Measurements from ENCODE around the gene SYNGAP1. TPM values are rescaled to one million over a fixed set of nuclear protein-coding genes. Genes with fewer than 3 reads are reported as not detected.

Gene SYNGAP1
- total and polyA plus RNA-seq, 4 donors, result 11.5 to 98.9 (median 52.9) TPM

- Histone ChIP-seq H3K9me3 (ENCODE audit: control insufficient read depth, insufficient read depth, low read length) (no peaks in the 10 kb centered on the region), H3K36me3 (ENCODE audit: control insufficient read depth, insufficient read depth, low read length) (no peaks in the 10 kb centered on the region), H3K27me3 (ENCODE audit: control insufficient read depth, insufficient read depth, low read length) (no peaks in the 10 kb centered on the region), H3K4me1 (ENCODE audit: control insufficient read depth, insufficient read depth, low read length) (no peaks in the 10 kb centered on the region), H3K4me3 (ENCODE audit: low read depth, low read length) (no peak overlapping the region), H3K27ac (ENCODE audit: low read depth, low read length) (no peak overlapping the region)
- 80% methylated on average over 5 of the region's 7 CpGs for WGBS (ENCODE audit: insufficient coverage)
- no peak for DNase-seq (ENCODE audit: low read depth in 4 of 6, low spot score in 6 of 6)
Measured at GRCh38 chr6:33488339-33488738, 68.5 kb downstream of the SYNGAP1 start.

GRCh38 chr6:33490198-33490597 is 70.3 kb downstream of the SYNGAP1 start:
- DNase-seq (ENCODE audit: low read depth in 4 of 6, low spot score in 6 of 6), result peak in 1 of 6 donors; percentile 35
- H3K27ac ChIP-seq (ENCODE audit: low read depth, low read length), result no peak overlapping the region
- H3K27me3 ChIP-seq (ENCODE audit: control insufficient read depth, insufficient read depth, low read length), result no peaks in the 10 kb centered on the region
- 67% methylated on average over 2 of the region's 3 CpGs for WGBS (ENCODE audit: insufficient coverage)
- no peaks in the 10 kb centered on the region for H3K4me1 ChIP-seq (ENCODE audit: control insufficient read depth, insufficient read depth, low read length)
- no peaks in the 10 kb centered on the region for H3K36me3 ChIP-seq (ENCODE audit: control insufficient read depth, insufficient read depth, low read length)
- H3K9me3 ChIP-seq (ENCODE audit: control insufficient read depth, insufficient read depth, low read length), result no peaks in the 10 kb centered on the region
- H3K4me3 ChIP-seq (ENCODE audit: low read depth, low read length), result no peak overlapping the region

- Histone ChIP-seq H3K27ac (ENCODE audit: low read depth, low read length) (no peak overlapping the region), H3K4me1 (ENCODE audit: control insufficient read depth, insufficient read depth, low read length) (no peaks in the 10 kb centered on the region), H3K27me3 (ENCODE audit: control insufficient read depth, insufficient read depth, low read length) (no peaks in the 10 kb centered on the region), H3K36me3 (ENCODE audit: control insufficient read depth, insufficient read depth, low read length) (no peaks in the 10 kb centered on the region), H3K4me3 (ENCODE audit: low read depth, low read length) (no peak overlapping the region), H3K9me3 (ENCODE audit: control insufficient read depth, insufficient read depth, low read length) (no peaks in the 10 kb centered on the region)
- 68% methylated on average over 6 of the region's 6 CpGs for WGBS (ENCODE audit: insufficient coverage)
- no peak for DNase-seq (ENCODE audit: low read depth in 4 of 6, low spot score in 6 of 6)
Measured at GRCh38 chr6:33490621-33491020, 70.8 kb downstream of the SYNGAP1 start.

GRCh38 chr6:33492093-33492492 is 72.2 kb downstream of the SYNGAP1 start:
- 16% methylated on average over 3 of the region's 4 CpGs for WGBS (ENCODE audit: insufficient coverage)
- DNase-seq (ENCODE audit: low read depth in 4 of 6, low spot score in 6 of 6), result no peak

GRCh38 chr6:33497157-33497556 is 77.3 kb downstream of the SYNGAP1 start:
- H3K4me1 ChIP-seq (ENCODE audit: control insufficient read depth, insufficient read depth, low read length), result no peaks in the 10 kb centered on the region
- H3K27me3 ChIP-seq (ENCODE audit: control insufficient read depth, insufficient read depth, low read length), result no peaks in the 10 kb centered on the region
- DNase-seq (ENCODE audit: low read depth in 4 of 6, low spot score in 6 of 6), result no peak
- no peak overlapping the region for H3K4me3 ChIP-seq (ENCODE audit: low read depth, low read length)
- no peak overlapping the region for H3K27ac ChIP-seq (ENCODE audit: low read depth, low read length)
- WGBS (ENCODE audit: insufficient coverage), result 95% methylated on average over 4 of the region's 7 CpGs
- no peaks in the 10 kb centered on the region for H3K9me3 ChIP-seq (ENCODE audit: control insufficient read depth, insufficient read depth, low read length)
- no peaks in the 10 kb centered on the region for H3K36me3 ChIP-seq (ENCODE audit: control insufficient read depth, insufficient read depth, low read length)

More at GRCh38 chr6:33492093-33492492, 72.2 kb downstream of the SYNGAP1 start:
- Histone ChIP-seq H3K36me3 (ENCODE audit: control insufficient read depth, insufficient read depth, low read length) (no peaks in the 10 kb centered on the region), H3K27me3 (ENCODE audit: control insufficient read depth, insufficient read depth, low read length) (no peaks in the 10 kb centered on the region), H3K9me3 (ENCODE audit: control insufficient read depth, insufficient read depth, low read length) (no peaks in the 10 kb centered on the region), H3K4me3 (ENCODE audit: low read depth, low read length) (no peak overlapping the region), H3K27ac (ENCODE audit: low read depth, low read length) (no peak overlapping the region), H3K4me1 (ENCODE audit: control insufficient read depth, insufficient read depth, low read length) (no peaks in the 10 kb centered on the region)

- Histone ChIP-seq H3K27ac (ENCODE audit: low read depth, low read length) (no peak overlapping the region), H3K27me3 (ENCODE audit: control insufficient read depth, insufficient read depth, low read length) (no peaks in the 10 kb centered on the region), H3K9me3 (ENCODE audit: control insufficient read depth, insufficient read depth, low read length) (no peaks in the 10 kb centered on the region), H3K4me1 (ENCODE audit: control insufficient read depth, insufficient read depth, low read length) (no peaks in the 10 kb centered on the region), H3K36me3 (ENCODE audit: control insufficient read depth, insufficient read depth, low read length) (no peaks in the 10 kb centered on the region), H3K4me3 (ENCODE audit: low read depth, low read length) (no peak overlapping the region)
- WGBS (ENCODE audit: insufficient coverage), result 89% methylated on average over 20 of the region's 23 CpGs
- no peak for DNase-seq (ENCODE audit: low read depth in 4 of 6, low spot score in 6 of 6)
Measured at GRCh38 chr6:33502486-33502885, 82.6 kb downstream of the SYNGAP1 start.

- Histone ChIP-seq H3K27ac (ENCODE audit: low read depth, low read length) (no peak overlapping the region), H3K36me3 (ENCODE audit: control insufficient read depth, insufficient read depth, low read length) (no peaks in the 10 kb centered on the region), H3K4me3 (ENCODE audit: low read depth, low read length) (no peak overlapping the region), H3K27me3 (ENCODE audit: control insufficient read depth, insufficient read depth, low read length) (no peaks in the 10 kb centered on the region), H3K4me1 (ENCODE audit: control insufficient read depth, insufficient read depth, low read length) (peaks cover 4% of the 10 kb centered on the region), H3K9me3 (ENCODE audit: control insufficient read depth, insufficient read depth, low read length) (no peaks in the 10 kb centered on the region)
- DNase-seq (ENCODE audit: low read depth in 4 of 6, low spot score in 6 of 6), result no peak
Measured at GRCh38 chr6:33504486-33504885, 84.6 kb downstream of the SYNGAP1 start.

Small RNA genes within 50 kb of the gene (small RNA-seq; reads per million reads assigned to genes)
- not detected for gene RPL35AP4 (ENCODE audit: low replicate concordance)
- gene ZBTB9 (ENCODE audit: low replicate concordance), result not detected

Other genes starting within 250 kb of the SYNGAP1 start
- gene COL11A2, start 227.6 kb upstream of the SYNGAP1 start, total RNA-seq, result 1 to 10 TPM; 2.8 to 4.9 TPM
- 10 to 100 TPM; 10.4 to 12.6 TPM for gene COL11A2, start 227.6 kb upstream of the SYNGAP1 start, polyA plus RNA-seq (ENCODE audit: insufficient read length in 2 of 2)
- gene RXRB, start 219.4 kb upstream of the SYNGAP1 start, total RNA-seq, result 10 to 100 TPM; 19.2 to 32.3 TPM
- gene RXRB, start 219.4 kb upstream of the SYNGAP1 start, polyA plus RNA-seq (ENCODE audit: insufficient read length in 2 of 2), result 10 to 100 TPM; 61.6 to 79.0 TPM
- 10 to 100 TPM; 55.0 to 87.3 TPM for gene SLC39A7, start 219.2 kb upstream of the SYNGAP1 start, total RNA-seq
- gene SLC39A7, start 219.2 kb upstream of the SYNGAP1 start, polyA plus RNA-seq (ENCODE audit: insufficient read length in 2 of 2), result 100 to 1,000 TPM in 1 of 2 donors, 10 to 100 TPM in 1; 86.7 to 103 TPM
- gene HSD17B8, start 215.4 kb upstream of the SYNGAP1 start, total RNA-seq, result 10 to 100 TPM in 1 of 2 donors, 1 to 10 TPM in 1; 7.8 to 24.8 TPM
- gene HSD17B8, start 215.4 kb upstream of the SYNGAP1 start, polyA plus RNA-seq (ENCODE audit: insufficient read length in 2 of 2), result 10 to 100 TPM in 1 of 2 donors, 1 to 10 TPM in 1; 8.5 to 10.5 TPM
- 10 to 100 TPM; 19.0 to 43.9 TPM for gene RING1, start 211.6 kb upstream of the SYNGAP1 start, total RNA-seq
- 10 to 100 TPM; 63.3 to 71.0 TPM for gene RING1, start 211.6 kb upstream of the SYNGAP1 start, polyA plus RNA-seq (ENCODE audit: insufficient read length in 2 of 2)
- gene VPS52, start 148.2 kb upstream of the SYNGAP1 start, total RNA-seq, result 10 to 100 TPM; 35.4 to 49.3 TPM
- 10 to 100 TPM; 69.2 to 87.3 TPM for gene VPS52, start 148.2 kb upstream of the SYNGAP1 start, polyA plus RNA-seq (ENCODE audit: insufficient read length in 2 of 2)
- 1,000 to 10,000 TPM; 1,293 to 3,565 TPM for gene RPS18, start 148.0 kb upstream of the SYNGAP1 start, total RNA-seq
- 1,000 to 10,000 TPM; 1,607 to 1,704 TPM for gene RPS18, start 148.0 kb upstream of the SYNGAP1 start, polyA plus RNA-seq (ENCODE audit: insufficient read length in 2 of 2)
- gene B3GALT4, start 142.9 kb upstream of the SYNGAP1 start, total RNA-seq, result 10 to 100 TPM in 1 of 2 donors, 1 to 10 TPM in 1; 5.8 to 12.9 TPM
- gene B3GALT4, start 142.9 kb upstream of the SYNGAP1 start, polyA plus RNA-seq (ENCODE audit: insufficient read length in 2 of 2), result 1 to 10 TPM; 6.2 to 8.1 TPM
- gene WDR46, start 130.8 kb upstream of the SYNGAP1 start, total RNA-seq, result 10 to 100 TPM; 31.7 to 53.8 TPM
- 10 to 100 TPM; 51.8 to 60.5 TPM for gene WDR46, start 130.8 kb upstream of the SYNGAP1 start, polyA plus RNA-seq (ENCODE audit: insufficient read length in 2 of 2)
- gene PFDN6, start 130.5 kb upstream of the SYNGAP1 start, total RNA-seq, result 10 to 100 TPM; 30.4 to 54.4 TPM
- 10 to 100 TPM; 78.5 to 80.2 TPM for gene PFDN6, start 130.5 kb upstream of the SYNGAP1 start, polyA plus RNA-seq (ENCODE audit: insufficient read length in 2 of 2)
- gene RGL2, start 121.1 kb upstream of the SYNGAP1 start, total RNA-seq, result 10 to 100 TPM; 23.6 to 63.8 TPM
- gene RGL2, start 121.1 kb upstream of the SYNGAP1 start, polyA plus RNA-seq (ENCODE audit: insufficient read length in 2 of 2), result 100 to 1,000 TPM; 101 to 119 TPM
- gene TAPBP, start 106.0 kb upstream of the SYNGAP1 start, total RNA-seq, result 10 to 100 TPM; 42.8 to 48.0 TPM
- gene TAPBP, start 106.0 kb upstream of the SYNGAP1 start, polyA plus RNA-seq (ENCODE audit: insufficient read length in 2 of 2), result 10 to 100 TPM; 41.3 to 49.2 TPM
- gene ZBTB22, start 102.3 kb upstream of the SYNGAP1 start, total RNA-seq, result 10 to 100 TPM; 16.4 to 26.8 TPM
- gene ZBTB22, start 102.3 kb upstream of the SYNGAP1 start, polyA plus RNA-seq (ENCODE audit: insufficient read length in 2 of 2), result 10 to 100 TPM; 25.3 to 25.4 TPM
- 10 to 100 TPM; 18.0 to 35.5 TPM for gene DAXX, start 97.1 kb upstream of the SYNGAP1 start, total RNA-seq
- gene DAXX, start 97.1 kb upstream of the SYNGAP1 start, polyA plus RNA-seq (ENCODE audit: insufficient read length in 2 of 2), result 10 to 100 TPM; 50.8 to 51.9 TPM
- gene KIFC1, start 28.2 kb upstream of the SYNGAP1 start, total RNA-seq, result 10 to 100 TPM in 1 of 2 donors, 1 to 10 TPM in 1; 6.7 to 12.9 TPM
- gene KIFC1, start 28.2 kb upstream of the SYNGAP1 start, polyA plus RNA-seq (ENCODE audit: insufficient read length in 2 of 2), result 10 to 100 TPM; 18.0 to 25.9 TPM
- gene PHF1, start 9.1 kb upstream of the SYNGAP1 start, total RNA-seq, result 10 to 100 TPM; 17.2 to 55.4 TPM
- gene PHF1, start 9.1 kb upstream of the SYNGAP1 start, polyA plus RNA-seq (ENCODE audit: insufficient read length in 2 of 2), result 100 to 1,000 TPM; 116 to 128 TPM
- gene CUTA, start 2.0 kb upstream of the SYNGAP1 start, total RNA-seq, result 100 to 1,000 TPM in 1 of 2 donors, 10 to 100 TPM in 1; 64.9 to 202 TPM
- 100 to 1,000 TPM; 211 to 241 TPM for gene CUTA, start 2.0 kb upstream of the SYNGAP1 start, polyA plus RNA-seq (ENCODE audit: insufficient read length in 2 of 2)
- 10 to 100 TPM in 1 of 2 donors, 1 to 10 TPM in 1; 7.1 to 13.1 TPM for gene ZBTB9, start 34.5 kb downstream of the SYNGAP1 start, total RNA-seq
- 10 to 100 TPM; 12.6 to 14.1 TPM for gene ZBTB9, start 34.5 kb downstream of the SYNGAP1 start, polyA plus RNA-seq (ENCODE audit: insufficient read length in 2 of 2)
- gene BAK1, start 160.2 kb downstream of the SYNGAP1 start, total RNA-seq, result 1 to 10 TPM; 5.3 to 9.4 TPM
- 10 to 100 TPM; 13.9 to 15.3 TPM for gene BAK1, start 160.2 kb downstream of the SYNGAP1 start, polyA plus RNA-seq (ENCODE audit: insufficient read length in 2 of 2)
- gene ITPR3, start 201.3 kb downstream of the SYNGAP1 start, total RNA-seq, result 10 to 100 TPM in 1 of 2 donors, 1 to 10 TPM in 1; 6.6 to 10.9 TPM
- 10 to 100 TPM in 1 of 2 donors, 1 to 10 TPM in 1; 6.0 to 11.9 TPM for gene ITPR3, start 201.3 kb downstream of the SYNGAP1 start, polyA plus RNA-seq (ENCODE audit: insufficient read length in 2 of 2)

Measured in spinal cord (tissue), 10 donors.